Sigmoid colon (tissue), 7 donors: ENCODE measurements around the gene SLC6A4. TPM values are rescaled to one million over a fixed set of nuclear protein-coding genes. Genes with fewer than 3 reads are reported as not detected.

Source experiments
- DNase-seq: peaks from one replicate; pipeline ENCODE4 v3.0.0-alpha.2; 2019
- H3K27ac ChIP-seq, 4 donors: fragments of 200-600 bp; sonication (generic); one replicate each; pipeline ENCODE4 v1.5.1; 2016 to 2019; ENCODE audit warnings: mild to moderate bottlenecking in 1 of 4
- H3K27me3 ChIP-seq, 3 donors: fragments of 200-600 bp; sonication (generic); one replicate each; pipeline ENCODE4 v1.5.1; 2019; ENCODE audit warnings: mild to moderate bottlenecking in 1 of 3
- H3K36me3 ChIP-seq, 4 donors: fragments of 200-600 bp; sonication (generic); one replicate each; pipeline ENCODE4 v1.5.1; 2016 to 2019
- H3K4me1 ChIP-seq, 4 donors: fragments of 200-600 bp; sonication (generic); one replicate each; pipeline ENCODE4 v1.5.1; 2017 to 2019
- H3K4me3 ChIP-seq, 4 donors: fragments of 200-600 bp; sonication (generic); one replicate each; pipeline ENCODE4 v1.5.1; 2017 to 2019; ENCODE audit warnings: mild to moderate bottlenecking in 2 of 4, moderate library complexity in 1 of 4
- H3K9me3 ChIP-seq, 4 donors: fragments of 200-600 bp in 3 of 4; sonication (generic) in 3 of 4; one replicate each; pipeline versions ENCODE4 v1.5.1 to v1.6.1; 2013 to 2019
- EP300 ChIP-seq, 4 donors: sonication (generic); formaldehyde crosslinking; IDR thresholded peaks; one replicate each; pipeline ENCODE4 v1.6.1; 2017; ENCODE audit warnings: antibody characterized with exemption in 4 of 4
- POLR2A ChIP-seq, 2 donors: fragments of 450-650 bp; IDR thresholded peaks; one replicate each; pipeline ENCODE4 v1.6.1; 2016; ENCODE audit warnings: antibody characterized with exemption in 2 of 2, mild to moderate bottlenecking in 2 of 2, moderate library complexity in 2 of 2
- POLR2AphosphoS5 ChIP-seq, 4 donors: sonication (generic); formaldehyde crosslinking; IDR thresholded peaks; one replicate each; pipeline ENCODE4 v1.6.1; 2017; ENCODE audit warnings: antibody characterized with exemption in 4 of 4
- WGBS, 2 donors: extraction: QIAGEN DNeasy Blood & Tissue Kit; methylation state at CpG; one replicate each; pipeline ENCODE4 v1.1.7; 2013; 5-methylcytosine and 5-hydroxymethylcytosine counted together
- intact Hi-C: fragments of 100-400 bp; cut with DNase I; formaldehyde crosslinking; loops from one replicate; pipeline ENCODE4 v1.15.1; 2023
- polyA plus RNA-seq, 3 donors: library from polyadenylated mRNA; stranded (reverse); fragments of 200-250 nt; gene quantifications; one replicate each; pipeline ENCODE4 v1.2.3, GENCODE V29; 2013
- total RNA-seq, 4 donors: library from RNA; depleted of rRNA; stranded (reverse); fragments of >200 nt; gene quantifications; one replicate each; pipeline ENCODE4 v1.1.0, GENCODE V29; 2016
- TF ChIP-seq, protein P1 (sequence below), 4 experiments: fragments of 450-650 bp in 3 of 4; fragments of 200-600 bp in 1 of 4; IDR thresholded peaks; one replicate each; pipeline ENCODE4 v1.5.1; 2016 to 2019; ENCODE audit warnings: antibody characterized with exemption in 4 of 4, mild to moderate bottlenecking in 3 of 4, moderate library complexity in 2 of 4
- donor health status: healthy with polysubstance abuse.
- donor health status: Bipolar disorder and iron deficiency.
- donor health status: healthy.

Gene SLC6A4
- total and polyA plus RNA-seq, 7 donors = 0.20 to 0.36 TPM; not detected in 5

- intact Hi-C loops = no loop called here
- 39 to 71% methylated on average over 7 of the region's 7 CpGs for WGBS, 2 donors
- H3K4me1 ChIP-seq = no peaks in the 10 kb centered on the region
Measured at GRCh38 chr17:30219833-30220232, 15.7 kb downstream of the SLC6A4 start.

GRCh38 chr17:30219315-30219714 is 16.2 kb downstream of the SLC6A4 start:
- intact Hi-C loops = no loop called here
- WGBS, 2 donors = 81 to 92% methylated on average over 4 of the region's 4 CpGs

More at GRCh38 chr17:30219833-30220232, 15.7 kb downstream of the SLC6A4 start:
- TF ChIP-seq POLR2AphosphoS5 (IDR thresholded peaks at IDR 0.05) = no peak
- no peak for TF ChIP-seq POLR2A (IDR thresholded peaks at IDR 0.05)
- TF ChIP-seq, protein P1, sequence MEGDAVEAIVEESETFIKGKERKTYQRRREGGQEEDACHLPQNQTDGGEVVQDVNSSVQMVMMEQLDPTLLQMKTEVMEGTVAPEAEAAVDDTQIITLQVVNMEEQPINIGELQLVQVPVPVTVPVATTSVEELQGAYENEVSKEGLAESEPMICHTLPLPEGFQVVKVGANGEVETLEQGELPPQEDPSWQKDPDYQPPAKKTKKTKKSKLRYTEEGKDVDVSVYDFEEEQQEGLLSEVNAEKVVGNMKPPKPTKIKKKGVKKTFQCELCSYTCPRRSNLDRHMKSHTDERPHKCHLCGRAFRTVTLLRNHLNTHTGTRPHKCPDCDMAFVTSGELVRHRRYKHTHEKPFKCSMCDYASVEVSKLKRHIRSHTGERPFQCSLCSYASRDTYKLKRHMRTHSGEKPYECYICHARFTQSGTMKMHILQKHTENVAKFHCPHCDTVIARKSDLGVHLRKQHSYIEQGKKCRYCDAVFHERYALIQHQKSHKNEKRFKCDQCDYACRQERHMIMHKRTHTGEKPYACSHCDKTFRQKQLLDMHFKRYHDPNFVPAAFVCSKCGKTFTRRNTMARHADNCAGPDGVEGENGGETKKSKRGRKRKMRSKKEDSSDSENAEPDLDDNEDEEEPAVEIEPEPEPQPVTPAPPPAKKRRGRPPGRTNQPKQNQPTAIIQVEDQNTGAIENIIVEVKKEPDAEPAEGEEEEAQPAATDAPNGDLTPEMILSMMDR (IDR thresholded peaks at IDR 0.05) = no peak
- no peaks in the 10 kb centered on the region for H3K27me3 ChIP-seq
- H3K4me3 ChIP-seq = no peak overlapping the region
- H3K27ac ChIP-seq = no peak overlapping the region
- DNase-seq = no peak
- no peaks in the 10 kb centered on the region for H3K36me3 ChIP-seq
- no peaks in the 10 kb centered on the region for H3K9me3 ChIP-seq

DNA sequence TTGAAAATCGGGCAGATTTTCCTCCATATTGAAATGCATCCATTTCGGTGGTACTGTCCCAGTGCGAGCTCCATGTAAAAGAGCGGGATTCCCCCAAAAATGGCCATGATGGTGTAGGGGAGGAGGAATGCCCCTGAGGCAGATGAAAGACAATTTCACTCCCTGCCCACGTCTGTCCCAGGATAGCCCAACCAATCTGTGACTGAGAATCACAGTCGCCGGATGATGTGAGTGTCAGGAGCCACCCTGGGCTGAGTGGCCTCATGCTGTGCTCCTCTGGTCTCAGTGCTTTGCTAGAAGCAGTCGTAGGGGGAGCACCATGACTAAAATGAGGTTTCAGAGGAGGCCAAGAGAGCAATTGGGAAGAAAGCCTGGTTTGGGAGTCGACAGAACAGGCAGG is 16.7 kb downstream of the SLC6A4 start:
- WGBS, 2 donors = 88 to 90% methylated on average over 9 of the region's 9 CpGs
- H3K4me1 ChIP-seq = no peaks in the 10 kb centered on the region
- no peaks in the 10 kb centered on the region for H3K27me3 ChIP-seq
- TF ChIP-seq, protein P1 (IDR thresholded peaks at IDR 0.05) = no peak
- TF ChIP-seq EP300 (IDR thresholded peaks at IDR 0.05) (no peak), POLR2A (IDR thresholded peaks at IDR 0.05) (no peak), POLR2AphosphoS5 (IDR thresholded peaks at IDR 0.05) (no peak)
- H3K27ac ChIP-seq = no peak overlapping the region
- intact Hi-C loops = no loop called here
- no peak overlapping the region for H3K4me3 ChIP-seq
- no peak for DNase-seq
- no peaks in the 10 kb centered on the region for H3K9me3 ChIP-seq
- no peaks in the 10 kb centered on the region for H3K36me3 ChIP-seq

More at GRCh38 chr17:30219315-30219714, 16.2 kb downstream of the SLC6A4 start:
- Histone ChIP-seq H3K4me1 (no peaks in the 10 kb centered on the region), H3K4me3 (no peak overlapping the region), H3K9me3 (no peaks in the 10 kb centered on the region), H3K27me3 (no peaks in the 10 kb centered on the region), H3K36me3 (no peaks in the 10 kb centered on the region), H3K27ac (no peak overlapping the region)
- TF ChIP-seq, protein P1 (IDR thresholded peaks at IDR 0.05) = no peak
- no peak for TF ChIP-seq EP300 (IDR thresholded peaks at IDR 0.05)
- DNase-seq = no peak

GRCh38 chr17:30217746-30218245 is 17.7 kb downstream of the SLC6A4 start:
- no peak for DNase-seq
- Histone ChIP-seq H3K36me3 (no peaks in the 10 kb centered on the region), H3K27me3 (no peaks in the 10 kb centered on the region), H3K9me3 (no peaks in the 10 kb centered on the region), H3K4me1 (no peaks in the 10 kb centered on the region), H3K4me3 (no peak overlapping the region), H3K27ac (no peak overlapping the region)
- TF ChIP-seq POLR2A (IDR thresholded peaks at IDR 0.05) = no peak
- TF ChIP-seq, protein P1 (IDR thresholded peaks at IDR 0.05) = no peak
- no peak for TF ChIP-seq POLR2AphosphoS5 (IDR thresholded peaks at IDR 0.05)
- WGBS, 2 donors = 94 to 97% methylated on average over 11 of the region's 11 CpGs
- intact Hi-C loops = no loop called here

DNA sequence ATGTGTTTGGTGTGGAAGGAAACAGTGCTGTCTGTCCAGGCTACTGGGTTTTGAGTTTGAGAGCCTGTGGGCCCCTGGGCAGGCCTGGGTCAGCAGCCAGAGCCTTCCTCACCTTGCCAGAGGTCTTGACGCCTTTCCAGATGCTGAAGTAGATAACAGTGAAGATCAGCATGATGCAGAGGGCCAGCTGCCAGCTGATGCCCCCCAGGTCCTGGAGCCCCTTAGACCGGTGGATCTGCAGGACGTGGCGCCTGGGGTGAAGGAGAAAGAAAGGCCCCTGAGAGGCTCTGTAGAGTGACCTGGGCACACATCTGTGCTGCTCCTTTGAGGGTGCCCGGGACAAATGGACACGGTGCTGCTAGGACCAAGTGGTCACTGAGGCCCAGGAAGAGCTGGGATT is 18.4 kb downstream of the SLC6A4 start:
- H3K9me3 ChIP-seq = no peaks in the 10 kb centered on the region
- intact Hi-C loops = no loop called here
- H3K4me1 ChIP-seq = no peaks in the 10 kb centered on the region
- WGBS, 2 donors = 95% methylated on average over 6 of the region's 6 CpGs
- no peak for DNase-seq
- no peak overlapping the region for H3K27ac ChIP-seq
- H3K4me3 ChIP-seq = no peak overlapping the region
- TF ChIP-seq EP300 (IDR thresholded peaks at IDR 0.05) (no peak), POLR2AphosphoS5 (IDR thresholded peaks at IDR 0.05) (no peak), POLR2A (IDR thresholded peaks at IDR 0.05) (no peak)
- TF ChIP-seq, protein P1 (IDR thresholded peaks at IDR 0.05) = no peak
- no peaks in the 10 kb centered on the region for H3K27me3 ChIP-seq
- H3K36me3 ChIP-seq = no peaks in the 10 kb centered on the region
